GM19468 (cell line): Measurements from ENCODE around the gene TOP1.

Source experiments
- ATAC-seq: cut with Tn5 transposase; IDR thresholded peaks from one replicate; pipeline ENCODE4 v1.9.1; 2021; ENCODE audit warnings: mild to moderate bottlenecking, moderate library complexity, moderate number of reproducible peaks; ENCODE audit not compliant: unreplicated experiment; ENCODE audit errors: extremely low read depth

Gene TOP1

GRCh38 chr20:41139227-41140093 is 110.8 kb downstream of the TOP1 start:
- ATAC-seq = no peak

- ATAC-seq = no peak
These were observed 111.9 kb downstream of the TOP1 start for GRCh38 chr20:41140226-41141133.

GRCh38 chr20:41141153-41141815 is 112.7 kb downstream of the TOP1 start:
- ATAC-seq = no peak

- ATAC-seq = no peak
These were observed 113.6 kb downstream of the TOP1 start for GRCh38 chr20:41142245-41142644.

- ATAC-seq = no peak
These were observed 114.3 kb downstream of the TOP1 start for GRCh38 chr20:41142919-41143318.

GRCh38 chr20:41143354-41143753 is 114.7 kb downstream of the TOP1 start:
- ATAC-seq = no peak

GRCh38 chr20:41145317-41145716 is 116.7 kb downstream of the TOP1 start:
- ATAC-seq = no peak

GRCh38 chr20:41145821-41146620 is 117.4 kb downstream of the TOP1 start:
- ATAC-seq = no peak

- no peak for ATAC-seq
These were observed 119.2 kb downstream of the TOP1 start for GRCh38 chr20:41147767-41148191.

- no peak for ATAC-seq
These were observed 120.3 kb downstream of the TOP1 start for GRCh38 chr20:41148942-41149341.

- ATAC-seq = no peak
These were observed 122.0 kb downstream of the TOP1 start for GRCh38 chr20:41150664-41151063.

GRCh38 chr20:41151134-41151869 is 122.7 kb downstream of the TOP1 start:
- no peak for ATAC-seq

- no peak for ATAC-seq
These were observed 123.6 kb downstream of the TOP1 start for GRCh38 chr20:41152108-41152757.

GRCh38 chr20:41154436-41155176 is 126.0 kb downstream of the TOP1 start:
- ATAC-seq = no peak

- no peak for ATAC-seq
These were observed 126.6 kb downstream of the TOP1 start for GRCh38 chr20:41155261-41155660.

GRCh38 chr20:41158082-41158625 is 129.5 kb downstream of the TOP1 start:
- no peak for ATAC-seq

- no peak for ATAC-seq
These were observed 130.9 kb downstream of the TOP1 start for GRCh38 chr20:41159547-41159946.

GRCh38 chr20:41160686-41161085 is 132.1 kb downstream of the TOP1 start:
- ATAC-seq = no peak
